OCI-LY7 (cell line): ENCODE data around the gene SMARCB1. TPM values are rescaled to one million over a fixed set of nuclear protein-coding genes. Genes with fewer than 3 reads are reported as not detected.

Source experiments
- BruUV-seq: library from RNA; stranded (reverse); fragments of 400-500 nt; replicated peaks from 2 replicates; lab custom pipeline; 2021; lab: Mats Ljungman, UMichigan
- CTCF ChIA-PET: fragments of 300-600 bp; sonication (Branson Sonifier 250); formaldehyde crosslinking; loops from one replicate; lab custom pipeline; 2022; ENCODE audit warnings: antibody characterized with exemption; ENCODE audit not compliant: unreplicated experiment; lab: Charles Lee
- POLR2A ChIA-PET: fragments of 300-600 bp; sonication (Branson Sonifier 250); formaldehyde crosslinking; loops from one replicate; lab custom pipeline; 2022; ENCODE audit warnings: antibody characterized with exemption; lab: Charles Lee
- DNase-seq: peaks from one replicate; pipeline ENCODE4 v3.0.0-alpha.2; 2015; ENCODE audit warnings: low spot score
- H2AFZ ChIP-seq: fragments of 200-600 bp; sonication (generic), shearing (Covaris generic); 2 replicates; pipeline ENCODE4 v1.6.1; 2014; ENCODE audit warnings: mild to moderate bottlenecking, antibody characterized with exemption, low read length, moderate library complexity
- H3K27ac ChIP-seq: fragments of 200-600 bp; sonication (generic); 2 replicates; pipeline ENCODE4 v1.5.1; 2014; ENCODE audit warnings: mixed run types, low read depth, mild to moderate bottlenecking, moderate library complexity, low read length, inconsistent platforms; ENCODE audit not compliant: poor library complexity, severe bottlenecking
- H3K36me3 ChIP-seq: fragments of 200-600 bp; sonication (generic); 2 replicates; pipeline ENCODE4 v1.6.1; 2014; ENCODE audit warnings: mild to moderate bottlenecking, antibody characterized with exemption, low read length, moderate library complexity, mixed read lengths; ENCODE audit not compliant: insufficient read depth
- H3K4me1 ChIP-seq: fragments of 200-600 bp; sonication (generic); 2 replicates; pipeline ENCODE4 v1.5.1; 2014; ENCODE audit warnings: mild to moderate bottlenecking, low read length; ENCODE audit not compliant: insufficient read depth, poor library complexity, severe bottlenecking
- H3K4me2 ChIP-seq: fragments of 200-600 bp; sonication (generic); 2 replicates; pipeline ENCODE4 v1.6.1; 2014; ENCODE audit warnings: mild to moderate bottlenecking, low read length
- H3K4me3 ChIP-seq: fragments of 200-600 bp; sonication (generic); 2 replicates; pipeline ENCODE4 v1.5.1; 2014; ENCODE audit warnings: mild to moderate bottlenecking, low read depth, low read length; ENCODE audit not compliant: poor library complexity, severe bottlenecking
- H3K79me2 ChIP-seq: fragments of 200-600 bp; sonication (generic); 2 replicates; pipeline ENCODE4 v1.6.1; 2016; ENCODE audit warnings: low read depth, mild to moderate bottlenecking, low read length, moderate library complexity, mixed read lengths; ENCODE audit not compliant: insufficient read depth
- H3K9me2 ChIP-seq: fragments of 200-600 bp; sonication (generic); 2 replicates; pipeline ENCODE4 v1.6.1; 2016; ENCODE audit warnings: mild to moderate bottlenecking, low read length, mixed read lengths; ENCODE audit not compliant: insufficient read depth
- H3K9me3 ChIP-seq: fragments of 200-600 bp; sonication (generic); 2 replicates; pipeline ENCODE4 v1.6.1; 2014; ENCODE audit warnings: mild to moderate bottlenecking, mixed run types, low read length, mixed read lengths
- H4K20me1 ChIP-seq: fragments of 200-600 bp; sonication (generic); 2 replicates; pipeline ENCODE4 v1.6.1; 2014; ENCODE audit warnings: mild to moderate bottlenecking, antibody characterized with exemption, low read length, moderate library complexity, mixed read lengths; ENCODE audit not compliant: insufficient read depth
- CTCF ChIP-seq: fragments of 200-600 bp; sonication (generic); conservative IDR thresholded peaks from 2 replicates; pipeline ENCODE4 v1.5.1; 2014; ENCODE audit warnings: mild to moderate bottlenecking, antibody characterized with exemption, low read length, moderate library complexity, mixed read lengths
- EZH2phosphoT487 ChIP-seq: fragments of 200-600 bp; sonication (generic); IDR thresholded peaks from 2 replicates; pipeline ENCODE4 v1.6.1; 2018; ENCODE audit warnings: low read depth, borderline replicate concordance, mild to moderate bottlenecking, mixed run types, antibody characterized with exemption, low read length, moderate library complexity, mixed read lengths
- intact Hi-C: fragments of 100-400 bp; cut with micrococcal nuclease; formaldehyde crosslinking; loops from one replicate; pipeline ENCODE4 v1.10.0; 2022; ENCODE audit not compliant: unreplicated experiment
- total RNA-seq, 2 experiments: library from RNA; depleted of rRNA in 1 of 2; stranded (reverse); fragments of >200 nt in 1 of 2; shearing (Covaris generic) in 1 of 2; gene quantifications; 2 replicates each; pipeline ENCODE4 v1.2.3, GENCODE V29; 2014 to 2022

Gene SMARCB1
- total RNA-seq, 2 experiments from 2014 or later = 252 to 265 TPM

GRCh38 chr22:23750367-23750713 is 36.4 kb upstream of the SMARCB1 start:
- H4K20me1 ChIP-seq = no peaks in the 10 kb centered on the region
- TF ChIP-seq EZH2phosphoT487 (no peak), CTCF (no peak)
- peak overlapping the region; percentile 8 for H3K27ac ChIP-seq
- BruUV-seq = no TSS peak
- peak overlapping the region; percentile 93 for H3K4me2 ChIP-seq
- ChIA-PET POLR2A (interaction anchor here (0.6 kb wide), 2 partner anchors 22 to 139 kb away, joined by 3 to 5 read pairs; no protein-coding TSS in a partner anchor), CTCF (interaction anchor here (0.6 kb wide), 1 partner anchor 35 kb away, joined by 4 read pairs; no protein-coding TSS in a partner anchor)
- H3K36me3 ChIP-seq = no peaks in the 10 kb centered on the region; the same call in 1 of the 2 replicates
- DNase-seq = no peak
- H3K4me1 ChIP-seq = peaks cover 35% of the 10 kb centered on the region
- H3K9me3 ChIP-seq = no peaks in the 10 kb centered on the region
- intact Hi-C loops = loop anchor here (5.0 to 10.0 kb wide), 2 partner anchors 97 to 816 kb away; no protein-coding TSS in a partner anchor
- H3K9me2 ChIP-seq = no peaks in the 10 kb centered on the region
- peaks cover 11% of the 10 kb centered on the region; the same call in 1 of the 2 replicates for H3K79me2 ChIP-seq
- H2AFZ ChIP-seq = no peak overlapping the region
- H3K4me3 ChIP-seq = peak overlapping the region; percentile 78

GRCh38 chr22:23750714-23751440 is 35.9 kb upstream of the SMARCB1 start, which contains the start of gene ZNF70:
Gene ZNF70, minus strand, starts transcription at chr22:23751112. Its CDS starts 5,972 bp downstream, at chr22:23745140.
- intact Hi-C loops = loop anchor here (1.0 to 10.0 kb wide), 3 partner anchors 34 to 816 kb away; no protein-coding TSS in a partner anchor
- Histone ChIP-seq H3K27ac (peak within 1 kb of the TSS; percentile 95), H3K9me3 (no peaks in the 10 kb centered on the region), H3K4me3 (peak within 1 kb of the TSS; percentile 78), H3K79me2 (peaks cover 11% of the 10 kb centered on the region; the same call in 1 of the 2 replicates), H3K36me3 (no peaks in the 10 kb centered on the region; the same call in 1 of the 2 replicates), H3K4me2 (peak within 1 kb of the TSS; percentile 93), H3K9me2 (no peaks in the 10 kb centered on the region), H4K20me1 (no peaks in the 10 kb centered on the region), H3K4me1 (peaks cover 40% of the 10 kb centered on the region), H2AFZ (peak within 1 kb of the TSS; percentile 36; the same call in 1 of the 2 replicates)
- peak; percentile 94 for DNase-seq
- POLR2A ChIA-PET = interaction anchor here (0.6 to 1.6 kb wide), 2 partner anchors 107 to 140 kb away, joined by 5 read pairs; partner anchors contain the start of gene SLC2A11
- TF ChIP-seq EZH2phosphoT487 (no peak), CTCF (peak; percentile 50)
- BruUV-seq = no TSS peak
- CTCF ChIA-PET = interaction anchor here (0.6 kb wide), 1 partner anchor 35 kb away, joined by 4 read pairs; no protein-coding TSS in a partner anchor
